Mesothelial cell of epicardium (in vitro differentiated cells): Measurements from ENCODE around the gene SFSWAP. TPM values are rescaled to one million over a fixed set of nuclear protein-coding genes. Genes with fewer than 3 reads are reported as not detected.

Source experiments
- DNase-seq, 2 experiments: peaks; one replicate each; pipeline ENCODE4 v3.0.0; 2021; ENCODE audit warnings: low spot score in 2 of 2; ENCODE audit not compliant: unreplicated experiment in 2 of 2
- H3K27ac Mint-ChIP-seq: 2 replicates; pipeline ENCODE4 v1.8.0; 2021; ENCODE audit warnings: mixed read lengths
- H3K27me3 Mint-ChIP-seq: 2 replicates; pipeline ENCODE4 v1.8.0; 2021; ENCODE audit warnings: low read depth, mixed read lengths
- H3K36me3 Mint-ChIP-seq: 2 replicates; pipeline ENCODE4 v1.8.0; 2021; ENCODE audit warnings: mixed read lengths
- H3K4me1 Mint-ChIP-seq: 2 replicates; pipeline ENCODE4 v1.8.0; 2021; ENCODE audit warnings: mixed read lengths
- H3K4me3 Mint-ChIP-seq: 2 replicates; pipeline ENCODE4 v1.8.0; 2021; ENCODE audit warnings: mild to moderate bottlenecking, moderate library complexity, mixed read lengths
- H3K9me3 Mint-ChIP-seq: 2 replicates; pipeline ENCODE4 v1.8.0; 2021; ENCODE audit warnings: mixed read lengths
- CTCF ChIP-seq: fragments of 200-600 bp; sonication (generic); IDR thresholded peaks from one replicate; pipeline ENCODE4 v1.5.0; 2021; ENCODE audit warnings: antibody characterized with exemption; ENCODE audit not compliant: unreplicated experiment
- total RNA-seq: library from RNA; stranded (reverse); gene quantifications from 3 replicates; pipeline ENCODE4 v1.2.1, GENCODE V29; 2021

The SFSWAP gene
- total RNA-seq, 1 donor from 2014 or later: 73.0 TPM

- H3K4me3 Mint-ChIP-seq: no peak overlapping the region
- H3K36me3 Mint-ChIP-seq: no peaks in the 10 kb centered on the region
- no peak for DNase-seq
- no peaks in the 10 kb centered on the region for H3K9me3 Mint-ChIP-seq
- H3K27me3 Mint-ChIP-seq: peaks cover 14% of the 10 kb centered on the region
- H3K27ac Mint-ChIP-seq: no peak overlapping the region
- H3K4me1 Mint-ChIP-seq: no peaks in the 10 kb centered on the region
- no peak for TF ChIP-seq CTCF
Measured at GRCh38 chr12:131836714-131837397, 126.0 kb downstream of the SFSWAP start.

GRCh38 chr12:131840643-131841416 is 129.9 kb downstream of the SFSWAP start:
- DNase-seq: no peak
- TF ChIP-seq CTCF: no peak
- no peaks in the 10 kb centered on the region for H3K27me3 Mint-ChIP-seq
- H3K4me1 Mint-ChIP-seq: no peaks in the 10 kb centered on the region
- H3K4me3 Mint-ChIP-seq: no peak overlapping the region
- no peak overlapping the region for H3K27ac Mint-ChIP-seq
- H3K9me3 Mint-ChIP-seq: no peaks in the 10 kb centered on the region
- no peaks in the 10 kb centered on the region for H3K36me3 Mint-ChIP-seq

DNA sequence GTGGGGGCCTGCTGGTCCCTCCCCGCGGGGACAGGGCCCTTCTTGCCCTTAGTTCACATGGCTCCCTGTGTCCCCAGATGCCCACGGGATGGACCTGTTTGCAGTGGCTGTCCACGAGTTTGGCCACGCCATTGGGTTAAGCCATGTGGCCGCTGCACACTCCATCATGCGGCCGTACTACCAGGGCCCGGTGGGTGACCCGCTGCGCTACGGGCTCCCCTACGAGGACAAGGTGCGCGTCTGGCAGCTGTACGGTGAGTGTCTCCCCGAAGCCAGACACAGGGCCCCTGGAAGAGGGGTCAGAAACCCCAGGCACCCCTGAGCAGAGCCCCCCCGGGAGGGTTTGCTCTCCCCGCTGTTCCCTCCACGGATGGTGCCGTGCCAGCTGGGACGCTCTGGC is 130.7 kb downstream of the SFSWAP start:
- TF ChIP-seq CTCF: no peak
- Mint-ChIP-seq H3K27me3 (no peaks in the 10 kb centered on the region), H3K9me3 (no peaks in the 10 kb centered on the region), H3K4me1 (no peaks in the 10 kb centered on the region), H3K4me3 (no peak overlapping the region), H3K36me3 (no peaks in the 10 kb centered on the region), H3K27ac (no peak overlapping the region)
- DNase-seq: no peak

DNA sequence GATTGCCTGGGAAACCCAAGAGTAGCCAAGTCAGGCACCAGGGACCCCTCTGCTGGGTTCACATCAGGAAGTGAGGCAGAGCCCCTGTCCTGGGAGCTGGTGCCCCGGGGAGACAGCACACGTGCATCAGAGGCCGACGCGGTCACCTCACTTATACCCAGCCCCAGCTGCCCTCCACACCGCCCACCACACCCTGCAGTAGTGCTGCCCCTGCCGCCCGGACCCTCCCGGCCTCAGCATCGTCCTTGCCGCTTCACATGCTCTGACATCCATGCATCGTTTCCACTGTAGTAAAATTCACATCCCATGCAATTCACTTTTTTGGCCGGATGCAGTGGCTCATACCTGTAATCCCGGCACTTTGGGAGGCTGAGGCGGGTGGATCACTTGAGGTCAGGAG is 131.3 kb downstream of the SFSWAP start:
- Mint-ChIP-seq H3K27me3 (no peaks in the 10 kb centered on the region), H3K36me3 (no peaks in the 10 kb centered on the region), H3K4me3 (no peak overlapping the region), H3K9me3 (no peaks in the 10 kb centered on the region), H3K4me1 (no peaks in the 10 kb centered on the region), H3K27ac (no peak overlapping the region)
- no peak for TF ChIP-seq CTCF
- no peak for DNase-seq

GRCh38 chr12:131843527-131843926 is 132.6 kb downstream of the SFSWAP start:
- H3K36me3 Mint-ChIP-seq: no peaks in the 10 kb centered on the region
- no peaks in the 10 kb centered on the region for H3K9me3 Mint-ChIP-seq
- H3K4me3 Mint-ChIP-seq: no peak overlapping the region
- H3K4me1 Mint-ChIP-seq: no peaks in the 10 kb centered on the region
- DNase-seq: no peak
- no peaks in the 10 kb centered on the region for H3K27me3 Mint-ChIP-seq
- TF ChIP-seq CTCF: no peak
- no peak overlapping the region for H3K27ac Mint-ChIP-seq
